Activated B cell treated with CpG ODN at 0.5 μM for 24 hours (primary cell): ENCODE data around the gene HSPA5. TPM values are rescaled to one million over a fixed set of nuclear protein-coding genes. Genes with fewer than 3 reads are reported as not detected.
A peak's percentile ranks its signal among the peaks of the same experiment; 100 is the strongest.

Experiments
- ATAC-seq: fragments of 200-7000 bp; cut with Tn5 transposase; one replicate; pipeline ENCODE4 v1.10.0; 2021; ENCODE audit warnings: low read depth, mild to moderate bottlenecking, moderate library complexity
- CTCF ChIA-PET: fragments of 350-600 bp; sonication (Branson Sonifier 250); formaldehyde crosslinking; loops from one replicate; lab custom pipeline; 2021; ENCODE audit warnings: antibody characterized with exemption; lab: Charles Lee
- POLR2A ChIA-PET: fragments of 350-600 bp; sonication (Branson Sonifier 250); formaldehyde crosslinking; loops from one replicate; lab custom pipeline; 2021; ENCODE audit warnings: antibody characterized with exemption; lab: Charles Lee
- DNase-seq: peaks from one replicate; pipeline ENCODE4 v3.0.0; 2022
- H3K27ac Mint-ChIP-seq: one replicate; pipeline ENCODE4 v1.8.0; 2020; ENCODE audit warnings: mixed read lengths
- H3K27me3 Mint-ChIP-seq: one replicate; pipeline ENCODE4 v1.8.0; 2021; ENCODE audit warnings: mixed read lengths
- H3K36me3 Mint-ChIP-seq: one replicate; pipeline ENCODE4 v1.8.0; 2021; ENCODE audit warnings: low read depth, mixed read lengths
- H3K4me1 Mint-ChIP-seq: one replicate; pipeline ENCODE4 v1.8.0; 2021; ENCODE audit warnings: mixed read lengths
- H3K4me3 Mint-ChIP-seq: one replicate; pipeline ENCODE4 v1.8.0; 2020; ENCODE audit warnings: mild to moderate bottlenecking, mixed read lengths
- H3K9me3 Mint-ChIP-seq: one replicate; pipeline ENCODE4 v1.8.0; 2020; ENCODE audit warnings: mixed read lengths
- intact Hi-C: fragments of 100-400 bp; cut with micrococcal nuclease; formaldehyde crosslinking; loops from one replicate; pipeline ENCODE4 v1.15.1; 2024
- total RNA-seq: library from RNA; stranded (reverse); gene quantifications from 2 replicates; pipeline ENCODE4 v1.2.3, GENCODE V29; 2022
- TF ChIP-seq, protein P1 (sequence below): fragments of 200-600 bp; IDR thresholded peaks from one replicate; pipeline ENCODE4 v1.8.0; 2022; ENCODE audit warnings: antibody characterized with exemption, mild to moderate bottlenecking

HSPA5 gene
- total RNA-seq, 1 donor from 2014 or later: 118 TPM

DNA sequence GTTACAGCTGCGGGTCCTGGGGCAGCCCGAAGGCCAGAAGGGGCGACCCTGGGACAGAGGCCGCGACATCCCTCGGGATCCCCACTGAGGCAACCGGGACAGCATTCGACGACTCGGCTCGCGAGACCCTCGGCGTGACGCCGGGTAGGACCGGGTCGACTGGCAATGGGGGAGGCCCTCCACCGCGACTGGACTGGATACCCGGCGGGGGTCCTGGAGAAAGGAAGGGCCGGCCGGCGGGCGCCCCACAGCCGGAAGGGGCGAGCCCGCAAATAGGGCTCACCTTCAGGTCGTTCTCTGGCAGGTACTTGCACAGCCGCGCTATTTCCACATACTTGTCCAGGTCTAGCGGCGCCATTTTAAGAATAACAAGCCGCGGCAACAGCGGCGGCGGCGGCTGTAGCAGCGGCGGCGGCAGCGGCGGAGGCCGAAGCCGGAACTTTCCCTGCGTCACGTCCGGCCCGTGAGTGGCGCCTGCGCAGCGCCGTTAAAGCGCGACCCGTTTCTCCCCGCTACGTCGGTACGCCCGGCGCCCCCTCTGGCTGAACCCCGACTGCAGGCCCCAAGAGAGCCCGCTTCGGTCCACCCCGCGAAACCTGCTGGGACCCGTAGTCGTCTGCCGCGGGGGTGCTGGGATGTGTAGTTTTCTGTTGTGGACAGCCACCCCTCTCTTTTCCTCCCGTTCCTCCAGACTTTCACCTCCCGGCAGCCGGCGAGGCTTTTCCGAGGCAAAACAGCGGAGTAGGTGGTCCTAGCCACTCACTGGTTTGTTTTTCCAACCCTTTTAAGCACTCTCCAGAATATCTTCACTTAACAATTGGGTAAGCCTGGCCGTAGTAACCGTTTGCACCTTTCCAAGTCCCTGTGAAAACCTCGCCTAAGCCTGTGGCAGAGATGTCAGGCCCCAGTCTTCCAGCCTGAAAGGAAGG, 51.5 kb downstream of the HSPA5 start, which contains the start of gene PPP6C:
TSS of gene PPP6C (minus strand) at position 443 of the 929 bp plus-strand sequence. CDS start at position 358, 85 bp downstream.
- ChIA-PET CTCF (no interaction called here), POLR2A (interaction anchor here (0.6 to 4.5 kb wide), 4 partner anchors 10 to 297 kb away, joined by 3 to 36 read pairs (median 14); partner anchors contain the start of genes HSPA5 and RABEPK)
- Mint-ChIP-seq H3K27ac (peak within 1 kb of the TSS; percentile 91), H3K27me3 (no peaks in the 10 kb centered on the region), H3K4me1 (peaks cover 44% of the 10 kb centered on the region), H3K4me3 (peak within 1 kb of the TSS; percentile 97), H3K36me3 (peaks cover 13% of the 10 kb centered on the region), H3K9me3 (no peaks in the 10 kb centered on the region)
- intact Hi-C loops: loop anchor here (1.0 to 5.0 kb wide), 8 partner anchors 11 to 419 kb away; partner anchors contain the start of genes ARPC5L, GAPVD1, GOLGA1 and HSPA5
- DNase-seq (peak; percentile 93), ATAC-seq (peak; percentile 98)
- TF ChIP-seq, protein P1, sequence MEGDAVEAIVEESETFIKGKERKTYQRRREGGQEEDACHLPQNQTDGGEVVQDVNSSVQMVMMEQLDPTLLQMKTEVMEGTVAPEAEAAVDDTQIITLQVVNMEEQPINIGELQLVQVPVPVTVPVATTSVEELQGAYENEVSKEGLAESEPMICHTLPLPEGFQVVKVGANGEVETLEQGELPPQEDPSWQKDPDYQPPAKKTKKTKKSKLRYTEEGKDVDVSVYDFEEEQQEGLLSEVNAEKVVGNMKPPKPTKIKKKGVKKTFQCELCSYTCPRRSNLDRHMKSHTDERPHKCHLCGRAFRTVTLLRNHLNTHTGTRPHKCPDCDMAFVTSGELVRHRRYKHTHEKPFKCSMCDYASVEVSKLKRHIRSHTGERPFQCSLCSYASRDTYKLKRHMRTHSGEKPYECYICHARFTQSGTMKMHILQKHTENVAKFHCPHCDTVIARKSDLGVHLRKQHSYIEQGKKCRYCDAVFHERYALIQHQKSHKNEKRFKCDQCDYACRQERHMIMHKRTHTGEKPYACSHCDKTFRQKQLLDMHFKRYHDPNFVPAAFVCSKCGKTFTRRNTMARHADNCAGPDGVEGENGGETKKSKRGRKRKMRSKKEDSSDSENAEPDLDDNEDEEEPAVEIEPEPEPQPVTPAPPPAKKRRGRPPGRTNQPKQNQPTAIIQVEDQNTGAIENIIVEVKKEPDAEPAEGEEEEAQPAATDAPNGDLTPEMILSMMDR: no peak

DNA sequence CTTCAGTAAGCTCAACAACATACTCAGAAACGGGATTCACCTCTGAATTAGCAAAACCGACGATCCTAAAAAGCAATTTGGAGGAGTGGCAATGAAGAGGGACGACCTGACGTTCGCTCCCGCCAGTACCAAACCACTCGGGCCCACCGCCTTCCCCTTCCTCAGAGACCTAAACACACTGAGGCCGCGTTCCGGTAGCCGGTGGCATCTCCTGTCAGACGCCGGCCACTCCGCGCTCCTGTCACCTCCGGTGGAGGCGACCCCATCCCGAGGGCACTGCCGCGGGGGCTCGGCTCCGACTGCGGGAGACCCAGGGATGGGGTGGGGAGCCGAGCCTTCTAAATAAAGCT, 52.2 kb downstream of the HSPA5 start:
- TF ChIP-seq, protein P1: no peak
- H3K27ac Mint-ChIP-seq: peak overlapping the region; percentile 91
- peak; percentile 6 for ATAC-seq

More for the DNA sequence above, 52.2 kb downstream of the HSPA5 start:
- no peaks in the 10 kb centered on the region for H3K9me3 Mint-ChIP-seq
- POLR2A ChIA-PET: interaction anchor here (0.7 to 4.5 kb wide), 3 partner anchors 11 to 52 kb away, joined by 3 to 36 read pairs (median 25); partner anchors contain the start of genes HSPA5 and RABEPK
- intact Hi-C loops: loop anchor here (1.0 to 5.0 kb wide), 8 partner anchors 11 to 418 kb away; partner anchors contain the start of genes ARPC5L, GAPVD1, GOLGA1 and HSPA5
- peaks cover 16% of the 10 kb centered on the region for H3K36me3 Mint-ChIP-seq
- CTCF ChIA-PET: no interaction called here
- H3K4me3 Mint-ChIP-seq: peak overlapping the region; percentile 97
- H3K27me3 Mint-ChIP-seq: no peaks in the 10 kb centered on the region
- peaks cover 41% of the 10 kb centered on the region for H3K4me1 Mint-ChIP-seq
- no peak for DNase-seq

Other genes with a start within 250 kb of the HSPA5 start
- gene SCAI, start 97.8 kb downstream of the HSPA5 start, total RNA-seq: 10.7 and 11.7 TPM in 2 replicates
- gene PPP6C, start 51.5 kb downstream of the HSPA5 start, total RNA-seq: 41.2 and 47.0 TPM in 2 replicates
- 19.1 and 19.4 TPM in 2 replicates for gene RABEPK, start 40.8 kb downstream of the HSPA5 start, total RNA-seq
- 46.6 and 53.9 TPM in 2 replicates for gene GAPVD1, start 20.5 kb upstream of the HSPA5 start, total RNA-seq